Measurements from ENCODE around the gene TSC22D4. TPM values are rescaled to one million over a fixed set of nuclear protein-coding genes. Genes with fewer than 3 reads are reported as not detected.

Gene TSC22D4
- total RNA-seq, 4 donors from 2014 or later = 26.2 to 51.4 (median 33.1) TPM

GRCh38 chr7:100496509-100496908 is 17.5 kb upstream of the TSC22D4 start:
- intact Hi-C loops (cut with DNase I) = no loop called here
- H3K4me1 ChIP-seq = peaks cover 12 to 16% (median 14%) of the 10 kb centered on the region in 4 donors
- no peaks in the 10 kb centered on the region for H3K27me3 ChIP-seq
- no peaks in the 10 kb centered on the region for H3K36me3 ChIP-seq
- H3K9me3 ChIP-seq = no peaks in the 10 kb centered on the region
- TF ChIP-seq EP300 (IDR thresholded peaks at IDR 0.05) = no peak
- TF ChIP-seq CTCF (IDR thresholded peaks at IDR 0.05) = no peak
- no peak for TF ChIP-seq POLR2AphosphoS5 (IDR thresholded peaks at IDR 0.05)
- no peak for TF ChIP-seq POLR2A (IDR thresholded peaks at IDR 0.05; ENCODE audit: low read depth)
- no peak for DNase-seq (ENCODE audit: extremely low spot score)
- no peak overlapping the region for H3K27ac ChIP-seq (replicated peaks in 1 of 4)
- no peak overlapping the region for H3K4me3 ChIP-seq
- 84% methylated on average over 6 of the region's 6 CpGs for WGBS

- Histone ChIP-seq H3K4me1 (peaks cover 12 to 26% (median 21%) of the 10 kb centered on the region in 4 donors), H3K27me3 (peaks cover 0 to 8% (median 0%) of the 10 kb centered on the region in 4 donors), H3K27ac (replicated peaks in 1 of 4) (peak overlapping the region in 1 of 4 donors; percentile 22), H3K4me3 (peak overlapping the region; percentile 48 to 59 (median 50)), H3K9me3 (no peaks in the 10 kb centered on the region), H3K36me3 (peaks cover 0 to 2% (median 0%) of the 10 kb centered on the region in 4 donors)
- TF ChIP-seq POLR2AphosphoS5 (IDR thresholded peaks at IDR 0.05) (no peak), POLR2A (IDR thresholded peaks at IDR 0.05; ENCODE audit: low read depth) (no peak), EP300 (IDR thresholded peaks at IDR 0.05) (no peak), CTCF (IDR thresholded peaks at IDR 0.05) (peak in 1 of 3 experiments; percentile 9)
- DNase-seq (ENCODE audit: extremely low spot score) = no peak
- intact Hi-C loops (cut with DNase I) = no loop called here
- 24% methylated on average over 20 of the region's 56 CpGs for WGBS
Measured at GRCh38 chr7:100493476-100494264, 14.7 kb upstream of the TSC22D4 start.

- H3K27me3 ChIP-seq = peaks cover 0 to 8% (median 0%) of the 10 kb centered on the region in 4 donors
- no peaks in the 10 kb centered on the region for H3K9me3 ChIP-seq
- H3K36me3 ChIP-seq = peaks cover 0 to 9% (median 3%) of the 10 kb centered on the region in 4 donors
- H3K27ac ChIP-seq (replicated peaks in 1 of 4) = peak overlapping the region in 1 of 4 donors; percentile 22
- intact Hi-C loops (cut with DNase I) = no loop called here
- no peak for DNase-seq (ENCODE audit: extremely low spot score)
- TF ChIP-seq CTCF (IDR thresholded peaks at IDR 0.05) (no peak), POLR2AphosphoS5 (IDR thresholded peaks at IDR 0.05) (no peak), EP300 (IDR thresholded peaks at IDR 0.05) (no peak), POLR2A (IDR thresholded peaks at IDR 0.05; ENCODE audit: low read depth) (no peak)
- 88% methylated on average over 5 of the region's 5 CpGs for WGBS
- peaks cover 12 to 26% (median 21%) of the 10 kb centered on the region in 4 donors for H3K4me1 ChIP-seq
- H3K4me3 ChIP-seq = peak overlapping the region; percentile 48 to 59 (median 50)
Measured at GRCh38 chr7:100492738-100493475, 13.9 kb upstream of the TSC22D4 start.

GRCh38 chr7:100491192-100491578 is 12.2 kb upstream of the TSC22D4 start:
- Histone ChIP-seq H3K4me1 (peaks cover 12 to 27% (median 23%) of the 10 kb centered on the region in 4 donors), H3K9me3 (no peaks in the 10 kb centered on the region), H3K4me3 (no peak overlapping the region), H3K27ac (replicated peaks in 1 of 4) (no peak overlapping the region), H3K27me3 (peaks cover 0 to 8% (median 0%) of the 10 kb centered on the region in 4 donors), H3K36me3 (peaks cover 0 to 9% (median 3%) of the 10 kb centered on the region in 4 donors)
- intact Hi-C loops (cut with DNase I) = no loop called here
- TF ChIP-seq EP300 (IDR thresholded peaks at IDR 0.05) = no peak
- no peak for TF ChIP-seq POLR2AphosphoS5 (IDR thresholded peaks at IDR 0.05)
- no peak for TF ChIP-seq POLR2A (IDR thresholded peaks at IDR 0.05; ENCODE audit: low read depth)
- TF ChIP-seq CTCF (IDR thresholded peaks at IDR 0.05) = no peak
- 97% methylated on average over 5 of the region's 5 CpGs for WGBS
- no peak for DNase-seq (ENCODE audit: extremely low spot score)
